ENCODE data around the gene ANAPC15. TPM values are rescaled to one million over a fixed set of nuclear protein-coding genes. Genes with fewer than 3 reads are reported as not detected.
A peak's percentile ranks its signal among the peaks of the same experiment; 100 is the strongest.

The ANAPC15 gene
- total and polyA plus RNA-seq, 2 experiments from 2014 or later, result 52.1 to 117 TPM

DNA sequence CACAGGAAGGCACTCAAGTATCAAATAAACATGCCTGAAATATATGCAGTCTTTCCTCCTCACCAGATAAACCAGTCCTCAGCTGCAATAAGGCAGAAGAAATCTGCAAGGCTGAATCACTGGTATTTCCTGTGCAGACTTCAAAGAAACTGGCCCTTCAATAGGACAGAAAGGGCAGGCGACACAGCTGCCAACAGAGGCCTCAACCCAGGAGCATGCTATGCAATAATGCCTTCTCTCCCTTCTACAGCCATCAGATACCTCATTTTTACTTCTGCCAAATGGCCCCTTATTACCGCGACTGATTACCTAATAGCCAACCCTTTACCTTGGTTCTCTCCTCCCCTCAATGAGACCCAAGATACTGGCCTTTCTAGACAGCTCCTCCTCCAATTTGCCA is 40.1 kb downstream of the ANAPC15 start (continued):
- TF ChIP-seq, protein P1, sequence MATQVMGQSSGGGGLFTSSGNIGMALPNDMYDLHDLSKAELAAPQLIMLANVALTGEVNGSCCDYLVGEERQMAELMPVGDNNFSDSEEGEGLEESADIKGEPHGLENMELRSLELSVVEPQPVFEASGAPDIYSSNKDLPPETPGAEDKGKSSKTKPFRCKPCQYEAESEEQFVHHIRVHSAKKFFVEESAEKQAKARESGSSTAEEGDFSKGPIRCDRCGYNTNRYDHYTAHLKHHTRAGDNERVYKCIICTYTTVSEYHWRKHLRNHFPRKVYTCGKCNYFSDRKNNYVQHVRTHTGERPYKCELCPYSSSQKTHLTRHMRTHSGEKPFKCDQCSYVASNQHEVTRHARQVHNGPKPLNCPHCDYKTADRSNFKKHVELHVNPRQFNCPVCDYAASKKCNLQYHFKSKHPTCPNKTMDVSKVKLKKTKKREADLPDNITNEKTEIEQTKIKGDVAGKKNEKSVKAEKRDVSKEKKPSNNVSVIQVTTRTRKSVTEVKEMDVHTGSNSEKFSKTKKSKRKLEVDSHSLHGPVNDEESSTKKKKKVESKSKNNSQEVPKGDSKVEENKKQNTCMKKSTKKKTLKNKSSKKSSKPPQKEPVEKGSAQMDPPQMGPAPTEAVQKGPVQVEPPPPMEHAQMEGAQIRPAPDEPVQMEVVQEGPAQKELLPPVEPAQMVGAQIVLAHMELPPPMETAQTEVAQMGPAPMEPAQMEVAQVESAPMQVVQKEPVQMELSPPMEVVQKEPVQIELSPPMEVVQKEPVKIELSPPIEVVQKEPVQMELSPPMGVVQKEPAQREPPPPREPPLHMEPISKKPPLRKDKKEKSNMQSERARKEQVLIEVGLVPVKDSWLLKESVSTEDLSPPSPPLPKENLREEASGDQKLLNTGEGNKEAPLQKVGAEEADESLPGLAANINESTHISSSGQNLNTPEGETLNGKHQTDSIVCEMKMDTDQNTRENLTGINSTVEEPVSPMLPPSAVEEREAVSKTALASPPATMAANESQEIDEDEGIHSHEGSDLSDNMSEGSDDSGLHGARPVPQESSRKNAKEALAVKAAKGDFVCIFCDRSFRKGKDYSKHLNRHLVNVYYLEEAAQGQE (IDR thresholded peaks at IDR 0.05; ENCODE audit: unreplicated experiment), result no peak
- TF ChIP-seq EZH2phosphoT487 (IDR thresholded peaks at IDR 0.05; ENCODE audit: unreplicated experiment), result no peak
- no peak for TF ChIP-seq STAT1 (IDR thresholded peaks at IDR 0.05; ENCODE audit: unreplicated experiment)
- TF ChIP-seq ZNF331 (CRISPR knock-in tag; IDR thresholded peaks at IDR 0.05; ENCODE audit: low read depth), result no peak
- TF ChIP-seq, protein P2, sequence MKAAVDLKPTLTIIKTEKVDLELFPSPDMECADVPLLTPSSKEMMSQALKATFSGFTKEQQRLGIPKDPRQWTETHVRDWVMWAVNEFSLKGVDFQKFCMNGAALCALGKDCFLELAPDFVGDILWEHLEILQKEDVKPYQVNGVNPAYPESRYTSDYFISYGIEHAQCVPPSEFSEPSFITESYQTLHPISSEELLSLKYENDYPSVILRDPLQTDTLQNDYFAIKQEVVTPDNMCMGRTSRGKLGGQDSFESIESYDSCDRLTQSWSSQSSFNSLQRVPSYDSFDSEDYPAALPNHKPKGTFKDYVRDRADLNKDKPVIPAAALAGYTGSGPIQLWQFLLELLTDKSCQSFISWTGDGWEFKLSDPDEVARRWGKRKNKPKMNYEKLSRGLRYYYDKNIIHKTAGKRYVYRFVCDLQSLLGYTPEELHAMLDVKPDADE (IDR thresholded peaks at IDR 0.05), result no peak
- no peak for TF ChIP-seq POLR2AphosphoS5 (IDR thresholded peaks at IDR 0.05; ENCODE audit: low read depth)
- no peak for TF ChIP-seq JUNB (IDR thresholded peaks at IDR 0.05; ENCODE audit: unreplicated experiment)
- no peak for TF ChIP-seq EZH2 (IDR thresholded peaks at IDR 0.05; ENCODE audit: low read depth, unreplicated experiment)
- TF ChIP-seq, protein P3, sequence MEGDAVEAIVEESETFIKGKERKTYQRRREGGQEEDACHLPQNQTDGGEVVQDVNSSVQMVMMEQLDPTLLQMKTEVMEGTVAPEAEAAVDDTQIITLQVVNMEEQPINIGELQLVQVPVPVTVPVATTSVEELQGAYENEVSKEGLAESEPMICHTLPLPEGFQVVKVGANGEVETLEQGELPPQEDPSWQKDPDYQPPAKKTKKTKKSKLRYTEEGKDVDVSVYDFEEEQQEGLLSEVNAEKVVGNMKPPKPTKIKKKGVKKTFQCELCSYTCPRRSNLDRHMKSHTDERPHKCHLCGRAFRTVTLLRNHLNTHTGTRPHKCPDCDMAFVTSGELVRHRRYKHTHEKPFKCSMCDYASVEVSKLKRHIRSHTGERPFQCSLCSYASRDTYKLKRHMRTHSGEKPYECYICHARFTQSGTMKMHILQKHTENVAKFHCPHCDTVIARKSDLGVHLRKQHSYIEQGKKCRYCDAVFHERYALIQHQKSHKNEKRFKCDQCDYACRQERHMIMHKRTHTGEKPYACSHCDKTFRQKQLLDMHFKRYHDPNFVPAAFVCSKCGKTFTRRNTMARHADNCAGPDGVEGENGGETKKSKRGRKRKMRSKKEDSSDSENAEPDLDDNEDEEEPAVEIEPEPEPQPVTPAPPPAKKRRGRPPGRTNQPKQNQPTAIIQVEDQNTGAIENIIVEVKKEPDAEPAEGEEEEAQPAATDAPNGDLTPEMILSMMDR (conservative IDR thresholded peaks at IDR 0.05; ENCODE audit: low read depth in 2 of 2), result no peak

DNA sequence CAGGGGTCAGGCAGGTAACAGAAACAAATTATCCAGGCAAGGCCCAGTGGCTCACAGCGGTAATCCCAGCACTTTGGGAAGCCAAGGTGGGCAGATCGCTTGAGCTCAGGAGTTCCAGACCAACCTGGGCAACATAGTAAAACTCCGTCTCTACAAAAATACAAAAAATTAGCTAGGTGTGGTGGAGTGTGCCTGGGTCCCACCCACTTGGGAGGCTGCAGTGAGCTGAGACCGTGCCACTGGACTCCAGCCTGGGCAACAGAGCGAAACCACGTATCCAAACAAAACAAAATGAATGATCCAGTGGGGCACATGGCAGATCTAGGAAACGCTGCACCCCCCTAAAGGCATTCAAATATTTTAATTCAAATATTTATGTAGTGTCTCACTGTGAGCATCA is 42.0 kb downstream of the ANAPC15 start:
- Histone ChIP-seq H3K4me1 (ENCODE audit: insufficient read depth) (peaks cover 13% of the 10 kb centered on the region; the same call in 1 of the 2 replicates), H3K4me3 (no peak overlapping the region), H3K36me3 (ENCODE audit: insufficient read depth) (no peaks in the 10 kb centered on the region; the same call in 1 of the 2 replicates), H2AFZ (no peak overlapping the region), H3K79me2 (replicated peaks; ENCODE audit: insufficient read depth) (peaks cover 87% of the 10 kb centered on the region), H3K27ac (ENCODE audit: low read depth) (no peak overlapping the region), H4K20me1 (replicated peaks; ENCODE audit: insufficient read depth) (peaks cover 33% of the 10 kb centered on the region), H3K27me3 (ENCODE audit: insufficient read depth) (no peaks in the 10 kb centered on the region), H3K9me2 (ENCODE audit: insufficient read depth) (no peaks in the 10 kb centered on the region), H3F3A (replicated peaks; ENCODE audit: low read depth) (no peaks in the 10 kb centered on the region), H3K4me2 (no peak overlapping the region)
- Mint-ChIP-seq H3K27ac (peak overlapping the region; percentile 74), H3K9me3 (no peaks in the 10 kb centered on the region), H3K27me3 (ENCODE audit: insufficient read depth, low read depth, poor library complexity) (peaks cover 5% of the 10 kb centered on the region), H3K4me3 (no peak overlapping the region), H3K36me3 (ENCODE audit: low read depth) (peaks cover 13% of the 10 kb centered on the region), H3K4me1 (peaks cover 32% of the 10 kb centered on the region)
- DNase-seq (ENCODE audit: low spot score), result no peak
- ATAC-seq, result no peak
- no peak for TF ChIP-seq ZNF114 (CRISPR knock-in tag; IDR thresholded peaks at IDR 0.05)
- TF ChIP-seq, protein P4, sequence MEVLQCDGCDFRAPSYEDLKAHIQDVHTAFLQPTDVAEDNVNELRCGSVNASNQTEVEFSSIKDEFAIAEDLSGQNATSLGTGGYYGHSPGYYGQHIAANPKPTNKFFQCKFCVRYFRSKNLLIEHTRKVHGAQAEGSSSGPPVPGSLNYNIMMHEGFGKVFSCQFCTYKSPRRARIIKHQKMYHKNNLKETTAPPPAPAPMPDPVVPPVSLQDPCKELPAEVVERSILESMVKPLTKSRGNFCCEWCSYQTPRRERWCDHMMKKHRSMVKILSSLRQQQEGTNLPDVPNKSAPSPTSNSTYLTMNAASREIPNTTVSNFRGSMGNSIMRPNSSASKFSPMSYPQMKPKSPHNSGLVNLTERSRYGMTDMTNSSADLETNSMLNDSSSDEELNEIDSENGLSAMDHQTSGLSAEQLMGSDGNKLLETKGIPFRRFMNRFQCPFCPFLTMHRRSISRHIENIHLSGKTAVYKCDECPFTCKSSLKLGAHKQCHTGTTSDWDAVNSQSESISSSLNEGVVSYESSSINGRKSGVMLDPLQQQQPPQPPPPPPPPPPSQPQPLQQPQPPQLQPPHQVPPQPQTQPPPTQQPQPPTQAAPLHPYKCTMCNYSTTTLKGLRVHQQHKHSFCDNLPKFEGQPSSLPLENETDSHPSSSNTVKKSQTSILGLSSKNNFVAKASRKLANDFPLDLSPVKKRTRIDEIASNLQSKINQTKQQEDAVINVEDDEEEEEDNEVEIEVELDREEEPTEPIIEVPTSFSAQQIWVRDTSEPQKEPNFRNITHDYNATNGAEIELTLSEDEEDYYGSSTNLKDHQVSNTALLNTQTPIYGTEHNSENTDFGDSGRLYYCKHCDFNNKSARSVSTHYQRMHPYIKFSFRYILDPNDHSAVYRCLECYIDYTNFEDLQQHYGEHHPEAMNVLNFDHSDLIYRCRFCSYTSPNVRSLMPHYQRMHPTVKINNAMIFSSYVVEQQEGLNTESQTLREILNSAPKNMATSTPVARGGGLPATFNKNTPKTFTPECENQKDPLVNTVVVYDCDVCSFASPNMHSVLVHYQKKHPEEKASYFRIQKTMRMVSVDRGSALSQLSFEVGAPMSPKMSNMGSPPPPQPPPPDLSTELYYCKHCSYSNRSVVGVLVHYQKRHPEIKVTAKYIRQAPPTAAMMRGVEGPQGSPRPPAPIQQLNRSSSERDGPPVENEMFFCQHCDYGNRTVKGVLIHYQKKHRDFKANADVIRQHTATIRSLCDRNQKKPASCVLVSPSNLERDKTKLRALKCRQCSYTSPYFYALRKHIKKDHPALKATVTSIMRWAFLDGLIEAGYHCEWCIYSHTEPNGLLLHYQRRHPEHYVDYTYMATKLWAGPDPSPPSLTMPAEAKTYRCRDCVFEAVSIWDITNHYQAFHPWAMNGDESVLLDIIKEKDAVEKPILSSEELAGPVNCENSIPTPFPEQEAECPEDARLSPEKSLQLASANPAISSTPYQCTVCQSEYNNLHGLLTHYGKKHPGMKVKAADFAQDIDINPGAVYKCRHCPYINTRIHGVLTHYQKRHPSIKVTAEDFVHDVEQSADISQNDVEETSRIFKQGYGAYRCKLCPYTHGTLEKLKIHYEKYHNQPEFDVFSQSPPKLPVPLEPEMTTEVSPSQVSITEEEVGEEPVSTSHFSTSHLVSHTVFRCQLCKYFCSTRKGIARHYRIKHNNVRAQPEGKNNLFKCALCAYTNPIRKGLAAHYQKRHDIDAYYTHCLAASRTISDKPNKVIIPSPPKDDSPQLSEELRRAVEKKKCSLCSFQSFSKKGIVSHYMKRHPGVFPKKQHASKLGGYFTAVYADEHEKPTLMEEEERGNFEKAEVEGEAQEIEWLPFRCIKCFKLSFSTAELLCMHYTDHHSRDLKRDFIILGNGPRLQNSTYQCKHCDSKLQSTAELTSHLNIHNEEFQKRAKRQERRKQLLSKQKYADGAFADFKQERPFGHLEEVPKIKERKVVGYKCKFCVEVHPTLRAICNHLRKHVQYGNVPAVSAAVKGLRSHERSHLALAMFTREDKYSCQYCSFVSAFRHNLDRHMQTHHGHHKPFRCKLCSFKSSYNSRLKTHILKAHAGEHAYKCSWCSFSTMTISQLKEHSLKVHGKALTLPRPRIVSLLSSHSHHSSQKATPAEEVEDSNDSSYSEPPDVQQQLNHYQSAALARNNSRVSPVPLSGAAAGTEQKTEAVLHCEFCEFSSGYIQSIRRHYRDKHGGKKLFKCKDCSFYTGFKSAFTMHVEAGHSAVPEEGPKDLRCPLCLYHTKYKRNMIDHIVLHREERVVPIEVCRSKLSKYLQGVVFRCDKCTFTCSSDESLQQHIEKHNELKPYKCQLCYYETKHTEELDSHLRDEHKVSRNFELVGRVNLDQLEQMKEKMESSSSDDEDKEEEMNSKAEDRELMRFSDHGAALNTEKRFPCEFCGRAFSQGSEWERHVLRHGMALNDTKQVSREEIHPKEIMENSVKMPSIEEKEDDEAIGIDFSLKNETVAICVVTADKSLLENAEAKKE (CRISPR knock-in tag; IDR thresholded peaks at IDR 0.05), result no peak
- TF ChIP-seq, protein P3 (conservative IDR thresholded peaks at IDR 0.05; ENCODE audit: low read depth in 2 of 2), result no peak

All from GM23338 (cell line).